Measurements from ENCODE around the gene DCANP1.

DNA sequence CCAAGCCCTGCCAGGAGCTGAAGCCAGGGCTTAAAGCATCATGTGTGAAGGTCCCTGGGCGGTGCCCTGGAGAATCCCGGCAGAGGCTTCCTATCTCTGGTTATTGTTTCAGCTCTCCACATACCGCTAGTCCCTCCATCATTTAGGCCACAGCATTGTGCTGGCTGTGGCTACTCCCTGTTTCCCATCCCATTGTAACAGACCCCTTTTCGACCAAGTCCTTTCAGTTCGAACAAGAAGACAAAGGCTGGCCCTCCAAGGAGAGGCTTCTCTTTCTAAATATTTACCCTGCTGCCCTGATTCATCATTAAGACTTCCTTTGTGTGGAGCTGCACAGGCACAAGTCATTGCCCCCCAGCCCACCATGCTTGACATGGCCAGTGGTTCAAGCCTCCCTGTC is 47.0 kb upstream of the DCANP1 start:
- TF ChIP-seq, protein P1, sequence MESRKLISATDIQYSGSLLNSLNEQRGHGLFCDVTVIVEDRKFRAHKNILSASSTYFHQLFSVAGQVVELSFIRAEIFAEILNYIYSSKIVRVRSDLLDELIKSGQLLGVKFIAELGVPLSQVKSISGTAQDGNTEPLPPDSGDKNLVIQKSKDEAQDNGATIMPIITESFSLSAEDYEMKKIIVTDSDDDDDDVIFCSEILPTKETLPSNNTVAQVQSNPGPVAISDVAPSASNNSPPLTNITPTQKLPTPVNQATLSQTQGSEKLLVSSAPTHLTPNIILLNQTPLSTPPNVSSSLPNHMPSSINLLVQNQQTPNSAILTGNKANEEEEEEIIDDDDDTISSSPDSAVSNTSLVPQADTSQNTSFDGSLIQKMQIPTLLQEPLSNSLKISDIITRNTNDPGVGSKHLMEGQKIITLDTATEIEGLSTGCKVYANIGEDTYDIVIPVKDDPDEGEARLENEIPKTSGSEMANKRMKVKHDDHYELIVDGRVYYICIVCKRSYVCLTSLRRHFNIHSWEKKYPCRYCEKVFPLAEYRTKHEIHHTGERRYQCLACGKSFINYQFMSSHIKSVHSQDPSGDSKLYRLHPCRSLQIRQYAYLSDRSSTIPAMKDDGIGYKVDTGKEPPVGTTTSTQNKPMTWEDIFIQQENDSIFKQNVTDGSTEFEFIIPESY (IDR thresholded peaks at IDR 0.05): no peak
- no peak for TF ChIP-seq EGR1 (IDR thresholded peaks at IDR 0.05; ENCODE audit: low read depth in 2 of 2)
- TF ChIP-seq, protein P2, sequence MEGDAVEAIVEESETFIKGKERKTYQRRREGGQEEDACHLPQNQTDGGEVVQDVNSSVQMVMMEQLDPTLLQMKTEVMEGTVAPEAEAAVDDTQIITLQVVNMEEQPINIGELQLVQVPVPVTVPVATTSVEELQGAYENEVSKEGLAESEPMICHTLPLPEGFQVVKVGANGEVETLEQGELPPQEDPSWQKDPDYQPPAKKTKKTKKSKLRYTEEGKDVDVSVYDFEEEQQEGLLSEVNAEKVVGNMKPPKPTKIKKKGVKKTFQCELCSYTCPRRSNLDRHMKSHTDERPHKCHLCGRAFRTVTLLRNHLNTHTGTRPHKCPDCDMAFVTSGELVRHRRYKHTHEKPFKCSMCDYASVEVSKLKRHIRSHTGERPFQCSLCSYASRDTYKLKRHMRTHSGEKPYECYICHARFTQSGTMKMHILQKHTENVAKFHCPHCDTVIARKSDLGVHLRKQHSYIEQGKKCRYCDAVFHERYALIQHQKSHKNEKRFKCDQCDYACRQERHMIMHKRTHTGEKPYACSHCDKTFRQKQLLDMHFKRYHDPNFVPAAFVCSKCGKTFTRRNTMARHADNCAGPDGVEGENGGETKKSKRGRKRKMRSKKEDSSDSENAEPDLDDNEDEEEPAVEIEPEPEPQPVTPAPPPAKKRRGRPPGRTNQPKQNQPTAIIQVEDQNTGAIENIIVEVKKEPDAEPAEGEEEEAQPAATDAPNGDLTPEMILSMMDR (IDR thresholded peaks at IDR 0.05; ENCODE audit: low read depth, low read length, missing input control): no peak
- TF ChIP-seq YY1 (IDR thresholded peaks at IDR 0.05): no peak
- no peak for TF ChIP-seq HNF4G (IDR thresholded peaks at IDR 0.05)
- TF ChIP-seq TAF1 (conservative IDR thresholded peaks at IDR 0.05): no peak
- no peak for TF ChIP-seq GABPA (IDR thresholded peaks at IDR 0.05 in 1 of 2, conservative IDR thresholded peaks at IDR 0.05 in 1 of 2)
- TF ChIP-seq, protein P3, sequence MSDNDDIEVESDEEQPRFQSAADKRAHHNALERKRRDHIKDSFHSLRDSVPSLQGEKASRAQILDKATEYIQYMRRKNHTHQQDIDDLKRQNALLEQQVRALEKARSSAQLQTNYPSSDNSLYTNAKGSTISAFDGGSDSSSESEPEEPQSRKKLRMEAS (IDR thresholded peaks at IDR 0.05): no peak
- TF ChIP-seq JUND (IDR thresholded peaks at IDR 0.05): no peak
- TF ChIP-seq SP1 (IDR thresholded peaks at IDR 0.05): no peak
- TF ChIP-seq, protein P4, sequence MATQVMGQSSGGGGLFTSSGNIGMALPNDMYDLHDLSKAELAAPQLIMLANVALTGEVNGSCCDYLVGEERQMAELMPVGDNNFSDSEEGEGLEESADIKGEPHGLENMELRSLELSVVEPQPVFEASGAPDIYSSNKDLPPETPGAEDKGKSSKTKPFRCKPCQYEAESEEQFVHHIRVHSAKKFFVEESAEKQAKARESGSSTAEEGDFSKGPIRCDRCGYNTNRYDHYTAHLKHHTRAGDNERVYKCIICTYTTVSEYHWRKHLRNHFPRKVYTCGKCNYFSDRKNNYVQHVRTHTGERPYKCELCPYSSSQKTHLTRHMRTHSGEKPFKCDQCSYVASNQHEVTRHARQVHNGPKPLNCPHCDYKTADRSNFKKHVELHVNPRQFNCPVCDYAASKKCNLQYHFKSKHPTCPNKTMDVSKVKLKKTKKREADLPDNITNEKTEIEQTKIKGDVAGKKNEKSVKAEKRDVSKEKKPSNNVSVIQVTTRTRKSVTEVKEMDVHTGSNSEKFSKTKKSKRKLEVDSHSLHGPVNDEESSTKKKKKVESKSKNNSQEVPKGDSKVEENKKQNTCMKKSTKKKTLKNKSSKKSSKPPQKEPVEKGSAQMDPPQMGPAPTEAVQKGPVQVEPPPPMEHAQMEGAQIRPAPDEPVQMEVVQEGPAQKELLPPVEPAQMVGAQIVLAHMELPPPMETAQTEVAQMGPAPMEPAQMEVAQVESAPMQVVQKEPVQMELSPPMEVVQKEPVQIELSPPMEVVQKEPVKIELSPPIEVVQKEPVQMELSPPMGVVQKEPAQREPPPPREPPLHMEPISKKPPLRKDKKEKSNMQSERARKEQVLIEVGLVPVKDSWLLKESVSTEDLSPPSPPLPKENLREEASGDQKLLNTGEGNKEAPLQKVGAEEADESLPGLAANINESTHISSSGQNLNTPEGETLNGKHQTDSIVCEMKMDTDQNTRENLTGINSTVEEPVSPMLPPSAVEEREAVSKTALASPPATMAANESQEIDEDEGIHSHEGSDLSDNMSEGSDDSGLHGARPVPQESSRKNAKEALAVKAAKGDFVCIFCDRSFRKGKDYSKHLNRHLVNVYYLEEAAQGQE (IDR thresholded peaks at IDR 0.05): no peak
